HG03565 (cell line): ENCODE data around the gene PLCG2.
A peak's percentile ranks its signal among the peaks of the same experiment; 100 is the strongest.

Experiments used
- ATAC-seq: cut with Tn5 transposase; IDR thresholded peaks from one replicate; pipeline ENCODE4 v1.9.1; 2021; ENCODE audit warnings: mild to moderate bottlenecking, moderate library complexity; ENCODE audit not compliant: unreplicated experiment

The PLCG2 gene

DNA sequence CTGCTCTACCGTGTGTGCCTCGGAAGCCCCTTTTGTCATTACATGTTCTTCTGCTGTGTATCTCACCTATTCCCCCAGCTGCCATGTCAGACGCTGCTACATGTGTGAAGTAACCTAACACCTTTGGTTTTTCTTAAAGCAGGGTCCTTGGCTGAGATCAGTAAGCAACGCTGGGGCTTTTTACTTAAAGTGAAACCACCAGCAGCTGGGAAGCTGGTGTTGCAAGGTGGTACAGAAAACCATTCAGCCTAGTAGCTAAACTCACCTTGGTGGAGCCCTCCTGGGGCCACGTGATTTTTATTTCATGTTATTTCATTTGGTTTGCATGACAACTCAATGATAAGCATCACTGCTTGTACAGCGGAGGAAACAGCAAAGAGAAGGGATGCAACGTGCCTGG is 62.6 kb downstream of the PLCG2 start:
- peak; percentile 34 for ATAC-seq

DNA sequence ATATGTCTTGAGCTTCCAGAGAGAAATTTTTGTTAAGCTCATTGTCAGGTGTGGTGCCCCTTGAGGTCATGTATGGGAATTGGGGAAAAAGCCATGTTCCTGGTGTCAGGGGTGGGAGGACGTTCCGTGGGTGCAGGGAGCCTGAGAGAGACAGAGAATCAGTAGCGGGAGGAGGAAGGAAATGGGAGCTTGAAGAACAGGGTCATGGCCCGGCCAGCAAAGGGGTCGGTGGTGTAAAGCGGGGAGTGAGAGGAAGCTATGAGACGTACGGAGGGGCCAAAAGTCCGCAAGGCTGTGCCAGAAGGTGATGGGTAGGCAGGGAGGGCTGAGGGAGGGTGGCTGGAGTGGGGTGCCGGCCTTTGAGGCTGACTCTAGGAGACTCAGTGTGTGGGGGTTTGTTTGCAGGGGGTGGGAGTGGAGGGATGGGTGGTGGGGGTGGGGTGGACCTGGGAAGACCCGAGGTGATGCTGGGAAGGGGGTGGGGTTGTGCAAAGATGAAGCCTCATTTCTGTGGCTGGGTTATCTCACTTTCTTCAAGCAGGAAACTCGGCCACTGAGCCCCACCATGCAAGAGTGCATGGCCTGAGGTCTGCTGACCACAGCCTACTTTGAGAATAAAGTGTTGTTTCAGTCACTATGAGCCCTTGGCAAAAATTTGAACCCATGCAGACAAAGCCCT is 63.6 kb downstream of the PLCG2 start:
- no peak for ATAC-seq

DNA sequence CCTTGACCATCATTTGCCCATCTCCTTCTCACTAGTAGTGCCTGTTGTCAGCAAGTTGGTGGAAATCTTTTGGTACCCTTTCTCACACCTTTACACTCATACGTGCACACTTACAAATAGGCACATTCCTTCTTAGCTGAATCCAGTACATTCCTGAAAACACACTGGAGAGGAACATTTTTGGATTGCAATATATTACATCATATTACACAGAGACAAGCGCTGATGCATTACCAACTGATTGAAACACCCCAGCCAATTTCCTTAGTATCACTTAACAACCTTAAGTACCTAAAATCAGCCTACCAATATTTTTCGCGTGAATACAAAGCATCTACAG is 64.1 kb downstream of the PLCG2 start:
- ATAC-seq: no peak

DNA sequence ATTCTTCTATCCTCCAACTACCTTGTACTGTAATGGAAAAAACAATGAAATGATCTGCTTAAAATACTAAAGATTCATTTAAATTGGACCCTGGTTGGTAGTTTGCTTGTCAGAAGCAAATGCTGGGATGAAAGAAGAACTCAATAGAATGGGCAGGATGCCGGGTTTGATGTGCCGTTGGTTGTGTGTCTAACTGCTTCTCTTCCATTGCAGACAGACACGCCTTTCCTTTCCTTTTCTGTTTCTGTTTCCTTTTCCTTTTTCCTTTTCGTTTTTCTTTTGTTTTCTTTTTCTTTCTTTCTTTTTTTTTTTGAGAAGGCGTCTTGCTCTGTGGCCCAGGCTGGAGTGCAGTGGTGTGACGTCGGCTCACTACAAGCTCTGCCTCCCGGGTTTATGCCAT is 64.6 kb downstream of the PLCG2 start:
- no peak for ATAC-seq

DNA sequence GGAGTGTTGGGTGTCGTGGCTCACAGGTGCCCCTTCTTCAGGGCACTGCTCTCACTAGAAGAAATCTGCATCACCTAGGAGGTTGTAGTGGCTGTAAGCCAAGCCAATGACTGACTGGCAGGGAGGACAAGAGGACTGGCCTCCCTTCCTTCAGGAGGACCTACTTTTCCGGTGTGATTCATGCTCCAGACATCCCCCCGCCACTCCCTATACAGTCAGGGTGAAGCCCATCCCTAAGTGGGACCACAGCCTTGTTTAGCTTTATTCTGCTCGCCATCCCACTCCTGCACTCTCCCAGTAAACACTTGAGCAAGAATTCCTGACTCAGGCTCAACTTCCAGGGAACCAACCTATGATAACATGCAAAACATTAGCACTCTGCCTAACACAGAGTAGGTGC is 67.0 kb downstream of the PLCG2 start:
- no peak for ATAC-seq

DNA sequence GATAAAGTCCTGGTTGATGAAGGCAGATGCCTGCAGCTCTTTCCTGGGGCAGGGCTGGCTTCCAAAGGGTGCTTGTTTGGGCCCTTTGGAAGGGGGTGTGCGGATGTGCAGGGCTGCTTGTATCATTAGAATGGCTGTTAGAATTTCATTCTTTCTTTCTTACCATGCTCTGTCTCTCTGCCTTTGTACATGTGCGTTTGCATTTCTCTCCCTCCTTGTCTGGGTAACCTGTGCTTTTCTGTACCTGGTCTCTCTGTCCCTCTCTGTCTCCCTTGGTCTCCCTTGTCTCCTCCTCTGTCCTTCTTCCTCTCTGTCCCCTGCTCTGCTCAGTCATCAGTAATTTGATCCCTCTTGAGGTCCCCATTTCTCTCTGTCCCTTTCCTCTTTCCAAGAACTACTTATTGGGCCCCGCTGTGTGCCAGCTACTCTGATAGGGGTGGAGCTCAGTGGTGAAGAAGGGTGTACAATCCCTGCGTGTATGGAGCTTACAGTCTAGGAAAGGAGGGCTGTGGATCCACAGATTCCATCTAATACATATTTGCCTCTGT is 69.3 kb downstream of the PLCG2 start:
- ATAC-seq: no peak

DNA sequence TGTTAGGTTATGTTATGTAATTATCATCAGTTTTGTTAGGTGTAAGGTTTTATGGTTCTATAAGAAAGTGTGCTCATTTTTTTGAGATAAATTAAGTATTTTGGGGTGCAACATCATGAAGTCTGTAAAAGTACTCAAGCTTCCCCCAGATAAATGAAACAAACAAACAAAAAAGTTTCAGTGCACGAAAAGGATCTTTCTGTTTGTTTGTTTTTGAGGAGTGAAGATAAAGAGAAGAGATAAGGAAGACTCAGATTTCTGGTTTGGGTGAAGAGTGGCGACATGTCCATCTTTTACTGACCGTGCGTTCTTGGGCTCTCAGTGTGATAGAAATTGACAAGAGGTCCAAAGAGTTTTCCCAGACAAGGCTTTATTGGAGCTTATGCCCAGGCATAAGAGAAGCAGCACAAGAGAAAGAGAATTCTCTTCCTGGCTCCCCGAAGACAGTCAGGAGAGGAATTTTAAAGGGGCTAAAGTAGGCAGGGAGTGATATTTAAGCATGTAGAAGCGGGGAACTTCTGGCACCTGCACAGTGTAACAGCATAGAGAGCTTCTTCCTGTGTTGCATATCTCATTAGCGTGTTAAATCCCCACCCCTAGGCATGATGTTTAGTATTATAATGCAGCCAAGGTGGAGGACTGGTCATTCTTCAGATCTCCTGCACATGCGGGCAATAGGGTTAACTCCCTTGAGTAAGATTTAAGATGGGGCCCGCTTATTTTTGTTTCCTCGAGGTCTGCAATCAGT is 71.3 kb downstream of the PLCG2 start:
- no peak for ATAC-seq

DNA sequence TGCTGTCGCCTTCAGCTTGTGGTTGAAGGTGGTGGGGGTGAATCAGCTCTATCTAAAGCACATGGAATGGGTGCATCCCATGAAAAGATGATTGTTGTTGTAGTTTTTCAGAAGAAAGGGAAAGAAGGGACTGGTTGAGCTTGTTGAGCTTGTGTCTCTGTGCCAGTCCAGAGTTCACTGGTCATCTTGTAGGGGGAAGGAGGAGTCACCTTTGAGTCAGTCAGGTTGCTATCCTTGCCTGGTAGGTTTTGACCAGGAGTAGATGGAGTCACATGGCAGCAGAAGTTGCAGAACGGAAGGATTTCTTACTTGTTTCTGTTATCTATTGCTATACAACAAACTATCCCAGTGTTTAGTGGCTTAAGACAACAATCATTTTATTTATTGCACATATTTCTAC is 73.3 kb downstream of the PLCG2 start:
- no peak for ATAC-seq

DNA sequence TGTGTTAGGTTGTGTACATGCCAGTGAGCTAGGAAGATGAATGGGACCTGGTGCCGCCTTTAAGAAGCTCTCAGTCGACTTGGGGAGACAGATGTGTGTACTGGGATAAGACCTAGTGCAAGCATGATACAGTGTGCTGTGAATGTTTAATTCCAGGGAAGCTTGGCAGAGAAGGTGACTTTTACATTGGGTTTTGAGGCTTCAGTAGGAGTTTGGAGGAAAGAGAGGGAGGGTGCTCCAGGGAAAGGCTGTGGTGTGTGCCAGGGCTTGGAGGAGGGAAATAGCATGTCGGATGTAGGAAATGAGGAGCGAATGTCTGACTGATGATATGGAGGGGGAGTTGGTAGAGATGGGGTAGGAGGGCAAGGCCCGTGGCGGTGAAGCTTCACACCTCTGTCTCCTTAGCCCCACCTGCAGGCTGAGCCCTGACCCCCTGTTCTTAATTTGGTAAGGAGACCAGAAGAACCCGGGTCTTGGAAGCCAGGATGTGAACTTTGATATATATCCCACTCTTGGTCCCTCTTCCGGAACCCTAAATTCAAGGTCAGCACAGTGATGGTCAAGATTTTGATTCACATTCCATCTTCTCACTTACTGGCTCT is 76.6 kb downstream of the PLCG2 start:
- no peak for ATAC-seq

DNA sequence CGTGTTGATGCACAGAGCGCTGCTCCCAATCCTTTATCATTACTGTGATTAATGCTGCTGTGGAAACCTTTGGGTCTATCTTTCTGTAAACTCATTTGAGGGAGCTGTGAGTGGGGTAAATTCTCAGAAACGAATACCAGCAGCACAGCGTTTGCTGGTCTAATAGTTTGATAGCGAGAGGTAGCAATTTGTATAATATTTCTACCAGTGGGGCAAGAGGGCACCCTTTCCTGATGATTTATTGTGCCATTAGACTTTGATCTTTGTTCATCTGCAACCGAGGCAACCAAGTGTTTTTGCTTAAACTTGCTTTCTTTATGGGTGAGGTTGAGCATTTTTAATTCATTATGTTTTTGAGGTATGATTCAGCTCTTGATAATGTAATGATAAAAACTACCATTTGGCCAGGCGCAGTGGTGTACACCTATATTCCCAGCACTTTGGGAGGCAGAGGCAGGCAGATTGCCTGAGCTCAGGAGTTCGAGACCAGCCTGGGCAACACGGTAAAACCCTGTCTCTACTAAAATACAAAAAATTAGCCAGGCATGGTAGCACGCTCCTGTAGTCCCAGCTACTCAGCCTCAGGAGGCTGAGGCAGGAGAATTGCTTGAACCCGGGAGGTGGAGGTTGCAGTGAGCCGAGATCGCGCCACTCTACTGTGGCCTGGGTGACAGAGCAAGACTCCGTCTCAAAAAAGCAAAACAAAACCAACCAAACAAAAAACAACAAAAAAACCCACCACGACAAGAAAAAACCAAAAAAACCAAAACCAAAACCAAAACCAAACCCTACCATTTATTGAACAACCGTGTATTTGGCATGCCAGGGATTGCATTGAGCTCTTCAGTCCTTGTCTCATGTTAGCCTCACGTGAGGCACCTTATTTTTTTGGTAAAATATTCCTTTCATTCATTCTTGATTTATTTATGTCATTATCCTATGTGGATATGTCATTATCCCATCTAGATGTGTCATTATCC is 81.5 kb downstream of the PLCG2 start:
- no peak for ATAC-seq

DNA sequence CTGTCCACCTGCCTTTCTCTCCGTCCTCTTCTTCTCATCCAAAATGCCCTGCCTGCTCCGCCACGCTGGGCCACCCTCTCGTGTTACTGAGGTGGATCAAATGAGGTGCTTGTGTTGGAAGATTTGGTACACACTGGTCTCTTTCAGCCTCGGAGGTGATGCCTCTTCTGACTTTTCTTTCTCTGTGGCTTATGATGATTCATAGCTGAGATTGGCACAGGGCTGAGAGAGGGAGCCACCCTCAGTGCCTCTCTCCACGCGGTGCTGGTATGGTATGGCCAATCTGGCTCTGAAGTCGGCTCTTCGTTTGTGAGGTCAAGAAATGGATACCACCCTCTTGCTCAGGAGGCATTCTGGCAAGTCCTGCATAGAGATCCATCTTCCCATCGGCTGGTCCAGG is 82.4 kb downstream of the PLCG2 start:
- no peak for ATAC-seq

DNA sequence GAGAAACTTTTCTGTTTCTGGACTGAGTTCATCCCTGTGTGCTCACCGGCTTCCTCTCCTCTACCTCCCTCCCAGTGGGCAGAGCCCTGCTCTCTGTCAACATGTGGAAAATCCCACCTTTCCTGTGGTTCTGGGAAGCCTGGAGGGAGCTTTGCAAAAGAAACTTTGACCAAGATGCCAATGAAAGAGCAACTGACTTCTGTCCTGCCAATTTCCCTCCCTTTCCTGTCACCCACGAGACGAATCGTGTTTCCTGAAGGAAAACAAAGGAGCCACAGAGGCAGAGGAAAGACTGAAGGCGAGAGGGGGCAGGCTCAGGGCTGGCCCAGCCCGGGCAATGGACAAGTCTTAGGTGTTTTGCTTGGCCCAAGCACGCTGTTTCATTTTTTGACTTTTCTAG is 82.8 kb downstream of the PLCG2 start:
- ATAC-seq: no peak

DNA sequence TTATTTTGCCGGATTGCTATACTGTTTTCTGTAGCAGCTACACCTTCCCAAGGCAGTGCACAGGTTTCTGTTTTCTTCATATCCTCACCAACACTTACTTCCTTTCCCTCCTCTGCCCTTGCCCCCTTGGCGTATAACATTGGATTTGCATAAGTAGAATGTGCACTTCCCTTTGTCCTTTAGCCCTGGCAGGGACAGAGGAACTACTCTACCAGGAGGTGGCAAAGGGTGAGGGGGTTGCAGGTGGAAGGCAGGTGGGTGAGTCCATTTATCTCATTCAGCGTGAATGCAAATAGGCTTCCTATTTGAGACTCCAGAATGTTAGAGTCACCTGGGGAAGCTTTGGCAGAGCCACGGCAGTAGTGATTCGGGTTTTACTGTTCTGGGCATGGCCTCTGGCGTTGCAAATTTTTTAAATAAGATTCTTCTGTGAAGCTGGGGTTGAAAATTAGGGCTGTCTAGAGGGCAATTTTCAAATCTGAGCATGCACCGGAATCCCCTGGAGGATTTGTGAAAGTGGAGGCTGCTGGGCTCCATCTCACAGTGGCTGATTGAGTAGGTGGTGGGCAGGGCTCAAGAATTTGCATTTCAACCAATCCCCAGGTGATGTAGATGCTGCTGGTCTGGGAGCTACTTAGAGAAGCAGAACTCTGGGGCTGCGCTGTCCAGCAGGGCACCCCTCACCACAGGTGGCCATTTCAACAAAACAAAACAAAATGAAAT is 84.7 kb downstream of the PLCG2 start:
- ATAC-seq: peak; percentile 46

DNA sequence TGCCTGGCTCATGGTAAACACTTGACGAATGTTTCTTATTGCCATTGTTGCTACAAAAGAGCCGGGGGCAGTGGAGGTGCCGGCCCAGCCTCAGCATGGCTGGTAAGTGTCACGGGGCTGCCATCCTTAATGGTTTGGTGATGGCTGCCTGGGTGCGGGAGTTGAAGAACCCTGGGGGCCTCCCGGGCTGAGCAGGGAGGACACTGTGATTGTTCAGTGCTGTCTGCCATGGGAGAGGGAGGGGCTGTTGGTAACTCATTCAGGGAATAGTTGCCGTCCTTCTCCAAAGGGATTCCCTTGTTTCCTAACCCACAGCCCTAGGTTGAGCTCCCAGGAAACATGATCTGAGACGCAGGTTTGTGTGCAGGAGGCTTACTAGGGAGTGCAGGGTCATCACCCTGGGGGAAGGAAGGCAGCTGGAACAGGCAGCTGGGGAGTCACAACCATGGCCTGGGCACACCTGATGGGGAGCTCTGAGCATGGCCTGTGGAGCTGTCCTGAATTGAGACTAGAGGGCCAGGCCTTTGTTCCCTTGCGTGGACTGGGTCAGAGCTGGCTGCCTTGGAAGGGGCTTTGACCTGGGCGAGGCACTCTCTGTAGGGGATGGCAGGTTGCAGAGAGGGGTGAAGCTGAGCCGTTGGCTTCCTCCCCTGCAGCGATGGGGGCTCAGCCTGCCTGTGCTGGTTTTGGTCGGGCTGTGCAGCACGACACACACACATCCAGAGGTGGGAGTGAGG is 85.7 kb downstream of the PLCG2 start:
- no peak for ATAC-seq

DNA sequence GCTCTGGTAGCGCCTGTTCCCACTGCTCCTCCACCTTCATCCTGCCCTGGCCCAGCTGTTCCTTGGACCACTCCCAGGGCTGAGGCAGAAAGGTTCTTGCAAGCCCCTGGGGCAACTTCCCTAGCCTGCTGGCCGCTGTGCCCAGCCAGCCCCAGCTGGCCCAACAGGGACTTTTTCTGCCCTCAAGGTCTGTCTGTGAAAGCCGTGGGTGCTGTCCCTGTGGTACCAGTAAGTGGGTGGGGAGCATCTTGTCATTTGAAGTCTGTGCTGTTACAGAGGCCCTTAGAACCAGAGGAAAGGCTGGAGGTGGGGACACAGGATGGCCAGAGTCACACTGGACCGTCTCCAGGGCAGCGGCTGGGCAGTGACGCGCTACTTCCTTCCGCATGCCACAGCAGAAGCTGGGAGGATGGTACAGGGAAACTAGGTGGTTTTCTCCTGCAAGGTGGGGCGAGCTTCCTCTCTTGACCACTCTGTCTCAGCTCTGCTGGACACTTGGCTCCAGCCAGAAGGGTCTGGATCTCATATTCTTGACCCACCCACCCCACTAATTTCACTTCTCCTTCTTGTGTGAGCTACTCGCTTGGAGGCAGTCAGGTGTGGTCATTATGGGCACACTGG is 87.8 kb downstream of the PLCG2 start:
- no peak for ATAC-seq

DNA sequence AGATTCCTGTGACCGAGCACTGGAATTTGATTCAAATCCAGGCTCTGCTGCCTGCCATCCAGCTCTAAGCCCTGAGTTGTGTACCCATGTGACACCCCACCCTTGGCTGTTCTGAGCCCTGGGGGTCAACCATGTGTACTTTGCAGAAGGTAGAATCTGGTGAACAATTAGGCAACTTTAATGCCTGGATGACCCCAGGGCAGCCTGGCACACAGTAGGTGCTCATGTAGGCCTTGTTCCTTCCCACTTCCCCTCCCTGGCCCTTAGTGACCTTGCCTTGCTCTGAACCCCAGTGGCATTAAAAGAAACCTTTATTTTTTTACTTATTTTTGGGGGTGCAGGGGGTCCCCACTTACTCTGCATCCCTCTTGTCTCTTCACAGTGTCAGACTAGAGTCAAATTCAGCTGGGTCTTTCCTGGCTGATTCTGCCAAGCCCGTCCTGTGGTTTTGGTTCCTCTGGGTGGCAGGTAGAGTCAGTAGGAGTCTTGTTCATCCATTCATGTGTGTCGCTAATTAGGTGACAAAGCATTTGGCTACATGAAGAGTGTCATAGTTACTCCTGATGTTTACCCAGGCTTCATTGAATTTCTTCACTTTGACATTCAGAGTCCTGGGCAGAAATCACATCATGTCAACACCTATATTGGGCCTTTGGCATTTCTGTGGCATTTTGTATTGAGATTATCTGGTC is 89.1 kb downstream of the PLCG2 start:
- ATAC-seq: no peak

DNA sequence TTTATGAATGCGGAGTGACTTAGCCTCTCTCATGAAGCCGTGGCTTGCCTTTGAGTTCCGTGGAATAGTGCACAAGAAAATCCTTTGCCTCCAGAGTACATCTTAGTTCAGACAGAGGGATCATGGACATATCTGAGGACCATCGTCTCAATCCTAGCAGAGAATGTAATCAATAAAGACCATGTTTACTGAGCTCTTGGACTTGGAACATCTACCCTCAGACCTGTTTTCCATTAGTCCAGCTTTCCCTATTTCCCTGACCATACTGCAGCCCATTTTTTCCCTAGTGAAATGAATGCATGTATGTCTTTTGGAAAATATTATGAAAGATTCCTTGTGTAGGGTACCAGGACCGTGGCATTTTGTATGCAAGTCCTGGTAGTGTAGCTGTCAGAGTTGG is 90.2 kb downstream of the PLCG2 start:
- no peak for ATAC-seq

DNA sequence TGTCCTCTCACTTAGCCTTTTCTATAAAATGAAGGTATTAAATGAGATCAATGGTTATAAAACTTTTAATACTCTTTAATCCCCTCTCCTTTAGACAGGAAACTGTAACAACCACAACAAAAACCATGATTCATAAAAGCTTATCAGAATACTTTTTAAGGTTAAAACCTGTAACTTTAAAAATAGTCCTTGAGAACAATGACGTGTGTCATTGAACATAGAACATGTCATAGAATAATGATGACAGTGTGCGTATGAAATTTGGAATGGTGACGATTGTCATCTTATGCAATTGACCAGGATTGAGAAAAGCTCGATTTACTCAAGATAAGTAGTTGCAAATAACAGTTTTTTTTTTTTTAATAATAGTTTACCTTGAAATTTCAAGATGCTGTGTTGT is 94.1 kb downstream of the PLCG2 start:
- no peak for ATAC-seq
